GM19438 (cell line): ENCODE results near the gene ORC2.
"Not testable (repeated sequence)": the region's sequence is repeated elsewhere in the genome, so short reads cannot be mapped to it uniquely, and the experiment has no call there.

Experiments
- ATAC-seq: cut with Tn5 transposase; IDR thresholded peaks from one replicate; pipeline ENCODE4 v1.9.1; 2021; ENCODE audit warnings: low read depth; ENCODE audit not compliant: unreplicated experiment

The ORC2 gene

GRCh38 chr2:200963124-200963917 is at the start of gene ORC2:
TSS of gene ORC2 (minus strand) at chr2:200963660. CDS start at chr2:200958123, 5,537 bp downstream.
- peak; percentile 88 for ATAC-seq

GRCh38 chr2:201008296-201008829 is 44.9 kb upstream of the ORC2 start:
- no peak for ATAC-seq

- no peak for ATAC-seq
Observed at GRCh38 chr2:201007584-201007998, 44.1 kb upstream of the ORC2 start.

- no peak for ATAC-seq
Observed at GRCh38 chr2:201006704-201007103, 43.2 kb upstream of the ORC2 start.

GRCh38 chr2:201004370-201004769 is 40.9 kb upstream of the ORC2 start:
- no peak for ATAC-seq

GRCh38 chr2:200993097-200993496 is 29.6 kb upstream of the ORC2 start:
- no peak for ATAC-seq

GRCh38 chr2:200987137-200987536 is 23.7 kb upstream of the ORC2 start:
- ATAC-seq: no peak

GRCh38 chr2:200985799-200986198 is 22.3 kb upstream of the ORC2 start:
- no peak for ATAC-seq

GRCh38 chr2:200976710-200977109 is 13.2 kb upstream of the ORC2 start:
- ATAC-seq: no peak

GRCh38 chr2:200975672-200976071 is 12.2 kb upstream of the ORC2 start:
- no peak for ATAC-seq

- not testable (repeated sequence) for ATAC-seq
Observed at GRCh38 chr2:200970057-200970456, 6.6 kb upstream of the ORC2 start.

GRCh38 chr2:200968735-200969134 is 5.3 kb upstream of the ORC2 start:
- no peak for ATAC-seq

GRCh38 chr2:200968162-200968561 is 4.7 kb upstream of the ORC2 start:
- ATAC-seq: no peak

GRCh38 chr2:200966770-200967169 is 3.3 kb upstream of the ORC2 start:
- no peak for ATAC-seq

- no peak for ATAC-seq
Observed at GRCh38 chr2:200964498-200964897, 1.0 kb upstream of the ORC2 start.

GRCh38 chr2:200963918-200964252 is 425 bp upstream of the ORC2 start:
- ATAC-seq: peak; percentile 17

- ATAC-seq: peak; percentile 22
Observed at GRCh38 chr2:200962811-200963123, 693 bp downstream of the ORC2 start.

GRCh38 chr2:200961674-200962073 is 1.8 kb downstream of the ORC2 start:
- no peak for ATAC-seq

- no peak for ATAC-seq
Observed at GRCh38 chr2:200950378-200950777, 13.1 kb downstream of the ORC2 start.

- no peak for ATAC-seq
Observed at GRCh38 chr2:200945395-200945729, 18.1 kb downstream of the ORC2 start.

- no peak for ATAC-seq
Observed at GRCh38 chr2:200944467-200945394, 18.7 kb downstream of the ORC2 start.
